Measurements from ENCODE around the gene PTH1R.

DNA sequence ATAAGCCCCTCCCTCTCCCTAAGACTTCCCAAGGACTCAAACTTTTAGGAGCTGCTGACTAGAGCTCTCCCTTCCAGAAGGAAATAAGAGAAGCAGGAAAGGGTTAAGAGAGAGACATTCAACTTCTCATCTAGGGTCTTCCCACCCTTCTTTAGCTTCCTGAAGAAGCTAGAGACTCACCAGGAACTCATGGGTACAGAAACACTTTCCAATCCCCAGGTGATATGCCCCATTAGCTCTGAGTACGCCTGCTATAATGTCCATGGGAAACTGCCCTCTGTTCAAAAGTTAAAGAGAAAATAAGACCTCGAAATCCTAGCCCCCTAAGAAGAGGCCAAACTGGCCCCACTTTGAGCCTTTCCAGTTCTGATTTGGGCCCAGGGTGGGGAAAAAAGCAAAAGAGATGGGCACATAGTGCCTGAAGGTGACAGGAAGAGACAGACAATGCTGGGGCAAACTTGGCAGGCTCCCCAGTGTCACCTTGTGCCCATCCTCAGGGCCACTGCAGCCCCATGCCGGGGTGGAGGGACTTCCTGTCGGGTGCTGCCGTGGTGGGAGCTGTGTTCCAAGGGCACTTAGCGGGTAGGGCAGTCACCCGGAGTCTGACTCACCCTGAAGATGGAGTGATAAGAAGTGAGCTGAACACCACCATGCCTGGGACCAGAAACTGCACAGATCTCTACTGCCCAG, 69.5 kb downstream of the PTH1R start:
- TF ChIP-seq CTCF (IDR thresholded peaks at IDR 0.05) (no peak), POLR2A (IDR thresholded peaks at IDR 0.05) (no peak)

Measured in heart left ventricle (tissue), 13 donors.